Mesenchymal stem cell (in vitro differentiated cells and primary cell): ENCODE measurements around the gene STAB1.

Experiments
- DNase-seq: peaks from one replicate; pipeline ENCODE4 v3.0.0-alpha.2; 2013
- H2AFZ ChIP-seq: one replicate; pipeline ENCODE4 v1.6.1; 2013; ENCODE audit warnings: low read depth, mild to moderate bottlenecking, control low read depth, inconsistent platforms, low read length, moderate library complexity
- H2AK5ac ChIP-seq: 2 replicates; pipeline ENCODE4 v1.6.1; 2013; ENCODE audit warnings: low read length, moderate library complexity, mild to moderate bottlenecking, inconsistent platforms; ENCODE audit not compliant: severe bottlenecking
- H2BK120ac ChIP-seq: one replicate; pipeline ENCODE4 v1.6.1; 2013; ENCODE audit warnings: low read depth, mild to moderate bottlenecking, inconsistent platforms, low read length, moderate library complexity
- H2BK12ac ChIP-seq, 2 experiments: one replicate each; pipeline ENCODE4 v1.6.1; 2013; ENCODE audit warnings: inconsistent platforms in 2 of 2, low read length in 2 of 2, mild to moderate bottlenecking in 2 of 2, moderate library complexity in 2 of 2, control low read depth in 1 of 2
- H2BK15ac ChIP-seq: one replicate; pipeline ENCODE4 v1.6.1; 2013; ENCODE audit warnings: mild to moderate bottlenecking, low read depth, inconsistent platforms; ENCODE audit not compliant: poor library complexity, severe bottlenecking
- H2BK5ac ChIP-seq: 2 replicates; pipeline ENCODE4 v1.6.1; 2013; ENCODE audit warnings: low read depth, mild to moderate bottlenecking, low read length, control low read depth, inconsistent platforms; ENCODE audit not compliant: poor library complexity, severe bottlenecking
- H3K14ac ChIP-seq, 2 experiments: one replicate each; pipeline ENCODE4 v1.6.1; 2013; ENCODE audit warnings: inconsistent platforms in 2 of 2, low read length in 2 of 2, control low read depth in 1 of 2, mild to moderate bottlenecking in 1 of 2, moderate library complexity in 1 of 2
- H3K18ac ChIP-seq, 2 experiments: one replicate each; pipeline ENCODE4 v1.6.1; 2013; ENCODE audit warnings: inconsistent platforms in 2 of 2, low read length in 2 of 2, control low read depth in 1 of 2, low read depth in 1 of 2, mild to moderate bottlenecking in 1 of 2
- H3K23ac ChIP-seq, 2 experiments: one replicate each; pipeline ENCODE4 v1.6.1; 2013; ENCODE audit warnings: inconsistent platforms in 2 of 2, low read length in 2 of 2, mild to moderate bottlenecking in 2 of 2, moderate library complexity in 2 of 2, control low read depth in 1 of 2
- H3K27ac ChIP-seq: 2 replicates; pipeline ENCODE4 v1.5.1; 2013; ENCODE audit warnings: mild to moderate bottlenecking, moderate library complexity, low read length, control low read depth, inconsistent platforms; ENCODE audit not compliant: poor library complexity, severe bottlenecking
- H3K27me3 ChIP-seq, 2 experiments: 2 replicates each; pipeline versions ENCODE4 v1.6.1 to v1.7.0; 2013; ENCODE audit warnings: low read length in 2 of 2, mild to moderate bottlenecking in 2 of 2, moderate library complexity in 2 of 2, control low read depth in 1 of 2, inconsistent platforms in 1 of 2; ENCODE audit not compliant: control insufficient read depth in 1 of 2, insufficient read depth in 1 of 2
- H3K36me3 ChIP-seq, 2 experiments: 2 replicates each; pipeline versions ENCODE4 v1.6.1 to v1.7.0; 2013; ENCODE audit warnings: low read length in 2 of 2, control low read depth in 1 of 2, inconsistent platforms in 1 of 2, low read depth in 1 of 2, mild to moderate bottlenecking in 1 of 2; ENCODE audit not compliant: insufficient read depth in 2 of 2, control insufficient read depth in 1 of 2
- H3K4ac ChIP-seq, 2 experiments: one replicate each; pipeline ENCODE4 v1.6.1; 2013; ENCODE audit warnings: inconsistent platforms in 2 of 2, low read length in 2 of 2, mild to moderate bottlenecking in 2 of 2, moderate library complexity in 2 of 2, control low read depth in 1 of 2, low read depth in 1 of 2
- H3K4me1 ChIP-seq: 2 replicates; pipeline ENCODE4 v1.6.1; 2013; ENCODE audit warnings: low read depth, low read length, control low read depth; ENCODE audit not compliant: control insufficient read depth, insufficient read depth
- H3K4me2 ChIP-seq: 2 replicates; pipeline ENCODE4 v1.6.1; 2013; ENCODE audit warnings: low read length, mild to moderate bottlenecking, inconsistent platforms; ENCODE audit not compliant: poor library complexity, severe bottlenecking
- H3K4me3 ChIP-seq, 2 experiments: 2 replicates each; pipeline versions ENCODE4 v1.5.1 to v1.7.0; 2013; ENCODE audit warnings: low read length in 2 of 2, mild to moderate bottlenecking in 2 of 2, control low read depth in 1 of 2, low read depth in 1 of 2; ENCODE audit not compliant: insufficient read depth in 1 of 2
- H3K79me1 ChIP-seq: replicated peaks from 2 replicates; pipeline ENCODE4 v1.6.1; 2013; ENCODE audit warnings: mild to moderate bottlenecking, control low read depth, low read length, inconsistent platforms; ENCODE audit not compliant: poor library complexity, severe bottlenecking
- H3K9ac ChIP-seq: 2 replicates; pipeline ENCODE4 v1.7.0; 2013; ENCODE audit warnings: mild to moderate bottlenecking, low read length, moderate library complexity
- H3K9me3 ChIP-seq: 2 replicates; pipeline ENCODE4 v1.7.0; 2013; ENCODE audit warnings: mild to moderate bottlenecking, low read length; ENCODE audit not compliant: control insufficient read depth
- H4K8ac ChIP-seq: one replicate; pipeline ENCODE4 v1.6.1; 2013; ENCODE audit warnings: inconsistent platforms, mild to moderate bottlenecking, low read length, moderate library complexity
- H4K91ac ChIP-seq: one replicate; pipeline ENCODE4 v1.6.1; 2013; ENCODE audit warnings: mild to moderate bottlenecking, low read length, inconsistent platforms
- WGBS: methylation state at CpG from one replicate; pipeline ENCODE4 v1.1.7; 2013; ENCODE audit warnings: mixed read lengths; 5-methylcytosine and 5-hydroxymethylcytosine counted together

The STAB1 gene

DNA sequence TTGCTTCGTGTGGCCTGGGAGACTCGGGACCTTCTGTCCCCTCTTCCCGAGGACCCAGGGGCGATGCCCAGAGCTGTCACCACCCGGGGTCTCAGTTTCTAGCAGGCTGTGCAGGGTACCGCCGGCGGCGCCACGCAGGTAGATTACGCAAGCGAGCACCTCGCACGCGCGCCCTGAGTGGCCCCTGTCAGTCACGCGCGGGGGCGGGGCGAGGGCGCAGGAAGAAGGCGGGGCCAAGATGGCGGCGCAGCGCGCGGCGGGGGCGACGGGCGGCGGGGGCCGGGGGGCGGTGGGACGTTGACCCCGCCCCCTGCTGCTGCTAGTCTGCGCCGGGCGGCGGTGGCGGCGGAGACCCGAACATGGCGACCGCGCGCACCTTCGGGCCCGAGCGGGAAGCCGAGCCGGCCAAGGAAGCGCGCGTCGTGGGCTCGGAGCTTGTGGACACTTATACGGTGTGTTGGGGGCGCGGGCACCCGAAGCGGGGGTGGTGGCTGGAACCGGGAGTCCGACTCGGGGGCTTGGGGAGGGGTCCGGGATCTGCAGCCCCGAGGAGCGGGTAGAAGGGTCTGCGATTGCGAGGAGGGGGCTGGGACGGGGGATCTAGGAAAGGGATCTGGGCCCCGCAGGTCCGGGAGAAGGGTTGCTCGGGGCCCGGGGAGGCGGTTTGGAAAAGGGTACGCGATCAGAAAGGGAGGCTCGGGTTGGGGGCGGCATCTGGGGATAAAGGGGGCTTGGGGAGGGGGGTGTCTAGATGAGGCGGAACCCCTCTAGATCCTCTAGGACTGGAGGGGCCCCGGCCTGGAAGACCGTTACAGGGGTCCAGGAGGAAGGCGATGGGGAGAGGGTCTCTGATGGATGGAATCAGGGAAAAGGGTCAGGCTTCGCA, 39.6 kb upstream of the STAB1 start, which contains the start of gene NISCH:
Gene NISCH, plus strand, starts transcription at position 322 of the 886 bp plus-strand sequence. Its CDS starts 38 bp downstream, at position 360.
- WGBS, result 1% methylated on average over 63 of the region's 86 CpGs
- H2BK12ac ChIP-seq, result peak within 1 kb of the TSS; percentile 61 to 68
- peak within 1 kb of the TSS; percentile 75 to 96 for H3K4me3 ChIP-seq
- H2AFZ ChIP-seq, result peak within 1 kb of the TSS; percentile 33
- peak within 1 kb of the TSS; percentile 81 to 95 for H3K18ac ChIP-seq
- peak within 1 kb of the TSS; percentile 91 for H2BK15ac ChIP-seq
- peak within 1 kb of the TSS; percentile 58 to 71 for H3K14ac ChIP-seq
- peak within 1 kb of the TSS; percentile 59 for H3K4me2 ChIP-seq
- H3K27ac ChIP-seq, result peak within 1 kb of the TSS; percentile 53
- H3K9ac ChIP-seq, result peak within 1 kb of the TSS; percentile 95
- H3K79me1 ChIP-seq, result peaks cover 11% of the 10 kb centered on the region
- peak within 1 kb of the TSS; percentile 61 to 75 for H3K4ac ChIP-seq
- peaks cover 24 to 29% of the 10 kb centered on the region in 2 experiments for H3K36me3 ChIP-seq
- peak within 1 kb of the TSS in 1 of 2 experiments; percentile 86 for H3K23ac ChIP-seq
- peak within 1 kb of the TSS; percentile 27 for H2AK5ac ChIP-seq
- no peaks in the 10 kb centered on the region for H3K9me3 ChIP-seq
- no peak within 1 kb of the TSS for H2BK5ac ChIP-seq
- H4K91ac ChIP-seq, result peak within 1 kb of the TSS; percentile 54
- DNase-seq, result peak; percentile 75
- H2BK120ac ChIP-seq, result peak within 1 kb of the TSS; percentile 80
- no peaks in the 10 kb centered on the region for H3K27me3 ChIP-seq
- peaks cover 24% of the 10 kb centered on the region for H3K4me1 ChIP-seq
- H4K8ac ChIP-seq, result peak within 1 kb of the TSS; percentile 92

DNA sequence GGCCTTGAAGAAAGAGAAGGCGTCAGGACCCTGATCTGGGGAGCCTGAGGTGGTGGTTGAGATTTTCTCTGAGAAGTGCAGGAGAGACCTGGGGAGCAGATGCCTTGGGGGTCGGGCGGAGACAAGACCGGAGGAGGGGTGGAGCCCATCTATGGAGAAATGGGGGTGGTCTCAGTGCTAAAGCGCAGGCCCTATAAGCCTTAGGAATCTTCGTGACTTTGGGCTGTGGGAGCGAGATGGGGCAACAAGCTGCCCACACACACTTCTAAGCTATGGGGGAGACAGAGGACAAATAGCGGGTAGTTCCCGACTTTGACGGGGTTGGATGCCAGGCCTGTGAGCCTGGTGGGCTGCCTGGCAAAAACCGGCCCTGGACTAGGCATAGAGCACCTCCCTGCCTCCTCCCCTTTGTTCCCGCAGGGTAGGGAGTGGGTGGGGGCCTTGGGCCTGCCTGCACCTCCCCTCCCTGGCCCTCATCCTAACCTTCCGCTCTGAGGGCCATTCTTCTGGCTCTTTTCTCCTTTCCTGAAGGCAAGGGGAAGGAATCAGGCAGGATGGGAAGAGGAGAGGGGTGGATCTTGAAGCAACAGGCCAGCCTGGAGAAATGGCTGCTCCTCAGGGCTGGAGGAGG, 38.9 kb upstream of the STAB1 start:
- peak overlapping the region; percentile 53 for H3K27ac ChIP-seq
- whole genome bisulfite sequencing, result 5% methylated on average over 7 of the region's 13 CpGs
- H3K4me2 ChIP-seq, result peak overlapping the region; percentile 59
- H2BK15ac ChIP-seq, result no peak overlapping the region
- H2BK12ac ChIP-seq, result peak overlapping the region in 1 of 2 experiments; percentile 22
- H2BK120ac ChIP-seq, result no peak overlapping the region
- peak overlapping the region; percentile 95 for H3K9ac ChIP-seq
- H3K36me3 ChIP-seq, result peaks cover 29 to 37% of the 10 kb centered on the region in 2 experiments
- peak overlapping the region; percentile 19 for H4K91ac ChIP-seq
- H3K9me3 ChIP-seq, result no peaks in the 10 kb centered on the region
- H3K18ac ChIP-seq, result peak overlapping the region; percentile 81 to 95
- no peaks in the 10 kb centered on the region for H3K27me3 ChIP-seq
- H2AFZ ChIP-seq, result no peak overlapping the region
- peak overlapping the region; percentile 42 to 61 for H3K4ac ChIP-seq
- H3K79me1 ChIP-seq, result peaks cover 15% of the 10 kb centered on the region
- peak overlapping the region; percentile 56 for H2AK5ac ChIP-seq
- DNase-seq, result peak; percentile 47
- peak overlapping the region; percentile 75 to 96 for H3K4me3 ChIP-seq
- H3K23ac ChIP-seq, result peak overlapping the region in 1 of 2 experiments; percentile 86
- peak overlapping the region; percentile 58 to 71 for H3K14ac ChIP-seq
- no peak overlapping the region for H2BK5ac ChIP-seq
- peak overlapping the region; percentile 70 for H4K8ac ChIP-seq
- H3K4me1 ChIP-seq, result peaks cover 20% of the 10 kb centered on the region

DNA sequence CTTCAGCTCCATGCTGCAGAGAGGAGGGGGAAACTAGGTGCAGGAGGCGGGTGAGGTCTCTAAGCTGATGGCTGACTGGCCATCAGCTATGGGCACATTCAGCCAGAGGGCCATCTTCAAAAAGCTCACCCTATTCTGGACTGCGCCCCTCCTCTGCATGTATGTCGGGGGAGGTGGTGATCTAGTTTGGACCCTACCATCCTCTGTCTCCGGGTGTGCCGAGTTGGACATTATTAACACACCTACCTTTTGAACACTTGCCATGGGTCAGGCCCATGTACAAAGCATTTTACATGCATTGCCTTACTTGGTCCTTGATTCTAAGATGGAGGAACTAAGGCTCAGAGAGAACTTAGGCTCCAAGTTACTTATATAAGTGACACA, 38.3 kb upstream of the STAB1 start:
- DNase-seq, result no peak
- no peak overlapping the region for H2BK5ac ChIP-seq
- H3K27me3 ChIP-seq, result no peaks in the 10 kb centered on the region
- H3K18ac ChIP-seq, result peak overlapping the region in 1 of 2 experiments; percentile 95
- peaks cover 16% of the 10 kb centered on the region for H3K79me1 ChIP-seq
- H3K14ac ChIP-seq, result peak overlapping the region in 1 of 2 experiments; percentile 71
- peak overlapping the region; percentile 59 for H3K4me2 ChIP-seq
- no peaks in the 10 kb centered on the region for H3K9me3 ChIP-seq
- H4K8ac ChIP-seq, result peak overlapping the region; percentile 70
- H2AK5ac ChIP-seq, result peak overlapping the region; percentile 56
- H4K91ac ChIP-seq, result peak overlapping the region; percentile 19
- H2BK12ac ChIP-seq, result peak overlapping the region in 1 of 2 experiments; percentile 22
- H2AFZ ChIP-seq, result no peak overlapping the region
- H3K23ac ChIP-seq, result peak overlapping the region in 1 of 2 experiments; percentile 86
- H3K9ac ChIP-seq, result peak overlapping the region; percentile 95
- no peak overlapping the region for H2BK120ac ChIP-seq
- H3K36me3 ChIP-seq, result peaks cover 31 to 41% of the 10 kb centered on the region in 2 experiments
- peak overlapping the region; percentile 75 to 96 for H3K4me3 ChIP-seq
- 96% methylated on average over 5 of the region's 5 CpGs for WGBS
- no peak overlapping the region for H2BK15ac ChIP-seq
- peak overlapping the region; percentile 53 for H3K27ac ChIP-seq
- peak overlapping the region in 1 of 2 experiments; percentile 42 for H3K4ac ChIP-seq
- peaks cover 20% of the 10 kb centered on the region for H3K4me1 ChIP-seq
